ENCODE measurements around the gene MEG3.

- TF ChIP-seq CTCF (conservative IDR thresholded peaks at IDR 0.05; ENCODE audit: low read length), result no peak
- TF ChIP-seq EZH2phosphoT487 (IDR thresholded peaks at IDR 0.05; ENCODE audit: borderline replicate concordance), result no peak
These were observed 43.2 kb upstream of the MEG3 start for GRCh38 chr14:100782516-100783320.

Measured in Loucy (cell line).